ENCODE results near the gene MAPK11.
"Not testable (repeated sequence)": the region's sequence is repeated elsewhere in the genome, so short reads cannot be mapped to it uniquely, and the experiment has no call there.

The MAPK11 gene

GRCh38 chr22:50275181-50276055 lies 5.2 kb upstream of the MAPK11 start:
- no peak for DNase-seq

- no peak for DNase-seq
These were observed 4.6 kb upstream of the MAPK11 start for GRCh38 chr22:50274771-50275170.

GRCh38 chr22:50274311-50274710 lies 4.1 kb upstream of the MAPK11 start:
- no peak for DNase-seq

GRCh38 chr22:50273781-50274180 lies 3.6 kb upstream of the MAPK11 start:
- not testable (repeated sequence) for DNase-seq

- DNase-seq = not testable (repeated sequence)
These were observed 3.2 kb upstream of the MAPK11 start for GRCh38 chr22:50273352-50273751.

- no peak for DNase-seq
These were observed 2.0 kb upstream of the MAPK11 start for GRCh38 chr22:50272044-50272802.

GRCh38 chr22:50271519-50271970 lies 1.4 kb upstream of the MAPK11 start:
- peak; percentile 80 for DNase-seq

GRCh38 chr22:50270666-50271394 lies 650 bp upstream of the MAPK11 start:
- peak; percentile 91 for DNase-seq

- DNase-seq = no peak
These were observed 609 bp downstream of the MAPK11 start for GRCh38 chr22:50269573-50269969.

GRCh38 chr22:50268655-50269113 lies 1.5 kb downstream of the MAPK11 start:
- DNase-seq = no peak

GRCh38 chr22:50267591-50268390 lies 2.4 kb downstream of the MAPK11 start:
- DNase-seq = peak; percentile 67

- DNase-seq = no peak
These were observed 3.2 kb downstream of the MAPK11 start for GRCh38 chr22:50266994-50267393.

GRCh38 chr22:50264946-50265669 lies 5.1 kb downstream of the MAPK11 start:
- no peak for DNase-seq

- DNase-seq = no peak
These were observed 6.0 kb downstream of the MAPK11 start for GRCh38 chr22:50264104-50264745.

GRCh38 chr22:50262973-50263617 lies 7.1 kb downstream of the MAPK11 start:
- DNase-seq = no peak

- DNase-seq = no peak
These were observed 7.7 kb downstream of the MAPK11 start for GRCh38 chr22:50262460-50262911.

- DNase-seq = no peak
These were observed 8.3 kb downstream of the MAPK11 start, which contains the start of gene MAPK12 for GRCh38 chr22:50261615-50262459. Gene MAPK12 (minus strand): TSS chr22:50261683. CDS start chr22:50261509, 174 bp downstream.

GRCh38 chr22:50260801-50261614 lies 9.2 kb downstream of the MAPK11 start:
- peak; percentile 70 for DNase-seq

All from islet precursor cell (in vitro differentiated cells).